ENCODE measurements around the gene DNMT3L.

Gene DNMT3L

GRCh38 chr21:44279354-44280260 lies 17.9 kb upstream of the DNMT3L start:
- no peak for DNase-seq (ENCODE audit: low spot score)

DNA sequence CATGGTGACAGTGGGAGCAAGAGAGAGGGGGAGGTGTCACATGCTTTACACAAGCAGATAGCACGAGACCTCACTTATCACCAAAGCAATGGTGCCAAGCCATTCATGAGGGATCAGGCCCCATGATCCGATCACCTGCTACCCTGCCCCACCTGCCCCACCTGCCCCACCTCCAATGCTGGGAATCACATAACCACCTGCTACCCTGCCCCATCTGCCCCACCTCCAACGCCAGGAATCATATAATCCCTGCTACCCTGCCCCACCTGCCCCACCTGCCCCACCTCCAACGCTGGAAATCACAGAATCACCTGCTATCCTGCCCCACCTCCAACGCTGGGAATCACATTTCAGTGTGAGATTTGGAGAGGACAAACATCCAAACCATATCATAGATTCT lies 13.3 kb upstream of the DNMT3L start:
- no peak for DNase-seq (ENCODE audit: low spot score)

- DNase-seq (ENCODE audit: low spot score), result no peak
These were observed 11.3 kb upstream of the DNMT3L start for GRCh38 chr21:44273046-44273445.

- DNase-seq (ENCODE audit: low spot score), result no peak
These were observed 10.7 kb upstream of the DNMT3L start for GRCh38 chr21:44272284-44272858.

DNA sequence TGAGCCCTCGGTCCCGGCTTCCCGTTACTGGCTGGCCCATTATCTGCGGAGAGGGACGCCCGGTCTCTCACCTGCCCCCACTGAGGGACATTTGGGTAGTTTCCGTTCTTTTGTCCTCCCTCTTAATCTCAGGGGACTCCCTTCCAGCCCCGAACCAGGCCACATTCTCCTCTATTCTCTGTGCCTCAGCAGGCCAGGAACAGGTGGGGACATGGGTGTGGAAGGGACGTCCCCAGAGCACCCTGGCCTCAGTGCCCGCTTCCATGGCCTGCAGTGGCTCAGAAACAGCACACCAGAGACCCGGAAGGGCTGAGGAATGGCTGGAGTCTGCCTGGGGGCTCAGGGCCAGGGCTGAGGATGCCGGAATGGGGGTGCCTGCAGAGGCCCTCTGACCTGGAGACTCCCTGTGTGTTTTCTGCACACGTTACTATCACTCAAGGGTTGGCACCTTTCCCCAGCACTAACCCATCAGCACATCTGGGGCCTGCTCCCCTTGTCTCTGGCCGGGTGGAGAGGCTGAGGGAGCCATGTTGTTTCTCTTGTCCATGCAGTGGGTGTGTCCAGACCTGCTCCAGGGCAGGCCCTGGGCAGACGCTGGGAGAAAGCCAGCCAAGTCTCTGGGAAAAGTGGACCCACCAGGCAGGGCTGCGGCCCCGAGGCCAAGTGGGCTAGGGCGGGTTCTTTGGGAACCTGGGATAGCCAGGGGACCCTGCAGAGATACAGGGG lies 10.0 kb upstream of the DNMT3L start:
- no peak for DNase-seq (ENCODE audit: low spot score)

GRCh38 chr21:44269090-44269489 lies 7.4 kb upstream of the DNMT3L start:
- DNase-seq (ENCODE audit: low spot score), result no peak

DNA sequence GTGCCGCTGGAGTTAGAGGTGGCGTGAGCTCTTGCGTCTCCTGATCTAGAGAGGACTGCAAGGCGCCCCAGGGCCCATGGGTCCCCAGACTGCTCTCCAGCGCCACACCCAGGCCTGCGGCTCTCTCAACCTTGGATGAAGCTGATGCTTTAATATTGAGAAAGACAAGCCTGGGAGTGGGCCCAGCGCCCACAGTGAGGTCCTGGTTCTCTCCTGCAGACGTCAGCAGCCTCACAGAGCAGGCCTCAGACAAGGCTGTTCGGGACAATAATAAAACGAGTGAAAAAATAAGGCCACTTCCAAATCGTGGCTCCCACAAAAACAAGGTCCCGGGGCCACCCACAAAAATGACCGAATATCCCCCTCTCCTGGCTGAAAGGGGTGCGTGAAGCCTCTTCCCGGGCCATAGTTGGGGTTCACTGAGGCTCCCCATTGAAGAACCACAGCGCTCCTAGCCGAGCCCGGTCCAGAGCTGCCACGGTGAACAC lies 6.0 kb upstream of the DNMT3L start:
- no peak for DNase-seq (ENCODE audit: low spot score)

GRCh38 chr21:44265734-44266270 lies 4.1 kb upstream of the DNMT3L start:
- DNase-seq (ENCODE audit: low spot score), result no peak

DNA sequence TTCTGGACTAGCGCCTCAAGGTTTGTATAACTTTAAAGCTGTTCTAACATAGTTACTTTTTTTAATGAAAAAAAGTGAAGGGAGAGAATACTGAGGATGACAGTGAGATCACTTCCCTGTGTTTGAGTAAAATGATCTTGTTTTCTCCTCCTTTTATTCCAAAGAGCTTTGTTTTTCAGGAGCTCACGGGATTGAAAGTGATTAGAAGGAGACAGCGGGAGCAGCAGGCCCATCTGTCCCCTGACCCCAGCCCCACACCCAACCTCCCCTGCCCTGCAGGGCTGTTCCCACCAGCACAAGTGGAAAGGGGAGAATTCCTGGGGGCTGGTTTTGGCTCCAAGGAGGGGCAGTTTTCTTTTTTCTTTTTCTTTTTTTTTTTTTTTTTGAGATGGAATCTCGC lies 2.1 kb upstream of the DNMT3L start:
- DNase-seq (ENCODE audit: low spot score), result no peak

DNA sequence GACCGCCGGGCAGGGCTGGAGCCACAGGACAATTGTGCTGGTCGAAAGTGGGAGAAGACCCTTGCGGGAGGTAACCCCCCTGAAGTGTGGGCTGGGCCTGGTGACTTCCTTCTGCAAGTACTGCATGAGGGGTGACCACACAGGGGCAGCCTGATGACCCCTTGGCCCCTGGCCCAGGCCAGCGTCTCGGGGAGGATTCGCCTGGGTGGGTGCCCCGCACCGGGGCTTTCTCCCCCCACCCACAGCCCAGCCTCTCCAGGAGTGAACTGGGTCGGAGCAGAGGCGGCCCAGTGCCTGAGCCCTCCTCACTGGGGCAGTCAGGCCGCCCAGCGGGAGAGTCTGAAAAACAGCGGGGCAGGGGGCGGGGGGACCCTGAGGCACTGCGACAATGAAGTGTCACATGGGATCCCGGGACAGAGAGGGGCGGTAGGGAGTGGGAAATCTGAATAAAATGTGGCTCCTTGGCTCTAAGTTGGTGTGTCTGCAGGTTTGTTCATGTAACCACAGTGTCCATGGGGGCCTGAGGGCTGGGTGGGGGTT lies 1.6 kb upstream of the DNMT3L start:
- DNase-seq (ENCODE audit: low spot score), result no peak

DNA sequence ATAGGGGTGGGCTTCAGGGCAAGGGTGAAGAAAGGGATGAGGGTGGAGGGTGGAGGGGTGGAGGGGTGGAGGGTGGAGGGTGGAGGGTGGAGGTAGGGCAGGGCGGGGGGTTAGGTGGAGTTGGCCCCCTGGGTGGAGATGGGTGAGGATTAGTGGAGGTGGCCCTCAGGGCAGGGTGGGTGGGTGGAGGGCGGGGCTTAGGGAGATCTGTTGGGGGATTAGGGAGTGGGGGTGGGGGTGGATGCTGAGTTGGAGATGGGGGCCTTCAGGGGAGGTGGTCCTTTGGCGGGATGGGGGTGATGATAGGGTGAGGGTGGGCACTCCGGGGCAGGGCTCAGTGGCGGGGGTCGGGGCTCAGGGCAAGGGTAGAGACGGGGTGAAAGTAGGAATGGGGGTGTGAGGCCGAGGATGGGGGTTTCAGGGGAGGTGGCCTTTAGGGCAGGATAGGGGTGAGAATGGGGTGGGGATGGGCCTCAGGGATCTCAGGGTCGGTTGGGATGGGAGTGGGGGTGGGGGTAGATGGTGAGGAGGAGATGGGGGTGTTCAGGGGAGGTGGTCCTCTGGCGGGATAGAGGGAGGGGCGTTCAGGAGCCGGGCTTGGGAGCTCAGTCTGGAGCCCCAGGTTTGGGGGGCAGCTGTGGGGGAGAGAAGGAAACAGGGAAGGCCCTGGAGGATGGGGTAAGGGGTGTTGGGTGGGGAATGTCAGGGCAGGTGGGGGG lies 800 bp upstream of the DNMT3L start:
- DNase-seq (ENCODE audit: low spot score), result peak; percentile 52

- DNase-seq (ENCODE audit: low spot score), result peak; percentile 54
These were observed 686 bp downstream of the DNMT3L start for GRCh38 chr21:44260791-44261631.

DNA sequence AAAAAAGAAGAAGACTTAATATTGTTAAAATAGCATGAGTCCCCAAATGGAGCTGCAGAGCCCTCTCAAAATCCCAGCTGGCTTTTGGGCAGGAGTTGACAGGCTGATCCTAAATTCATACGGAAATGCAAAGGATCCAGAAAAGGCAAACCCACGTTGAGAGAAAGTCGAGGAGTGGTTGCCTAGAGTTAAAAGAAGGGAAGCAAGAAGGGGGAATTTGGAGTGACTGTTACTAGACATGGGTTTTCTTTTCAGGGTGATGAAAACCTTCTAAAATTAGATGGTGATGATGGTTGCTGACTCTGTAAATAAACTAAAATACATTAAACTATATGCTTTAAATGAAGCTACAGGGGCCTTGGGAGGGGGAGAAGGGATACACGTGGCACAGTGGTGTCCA lies 1.6 kb downstream of the DNMT3L start:
- peak; percentile 3 for DNase-seq (ENCODE audit: low spot score)

DNA sequence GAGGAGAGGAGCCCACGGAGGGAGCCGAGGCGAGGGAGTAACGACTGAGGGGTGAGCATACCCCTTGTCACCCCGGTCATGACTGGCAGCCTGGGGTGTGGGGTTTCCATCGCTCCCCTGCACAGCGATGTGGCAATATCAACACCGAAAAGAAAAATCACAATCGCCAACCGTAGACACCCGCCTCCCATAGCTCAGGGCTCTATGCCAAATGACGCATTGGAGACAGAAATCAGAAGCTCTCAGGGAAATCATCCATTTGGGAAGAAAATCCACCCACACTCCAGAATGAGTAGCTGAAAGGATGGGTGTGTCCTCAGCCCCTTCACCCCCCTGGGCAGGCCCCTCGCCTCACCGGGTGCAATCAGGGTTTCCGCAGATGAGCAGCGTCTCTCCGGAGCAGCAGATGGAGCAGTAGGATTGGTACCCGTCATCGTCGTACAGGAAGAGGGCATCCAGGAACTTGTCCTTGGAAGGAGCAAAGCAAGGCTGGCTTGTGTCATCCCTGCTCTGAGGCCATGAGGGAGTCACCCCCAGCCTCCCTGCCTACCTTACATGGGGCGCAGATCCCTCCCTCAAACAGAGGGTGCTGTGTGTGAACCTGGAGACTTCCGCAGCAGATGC lies 2.5 kb downstream of the DNMT3L start:
- peak; percentile 41 for DNase-seq (ENCODE audit: low spot score)

DNA sequence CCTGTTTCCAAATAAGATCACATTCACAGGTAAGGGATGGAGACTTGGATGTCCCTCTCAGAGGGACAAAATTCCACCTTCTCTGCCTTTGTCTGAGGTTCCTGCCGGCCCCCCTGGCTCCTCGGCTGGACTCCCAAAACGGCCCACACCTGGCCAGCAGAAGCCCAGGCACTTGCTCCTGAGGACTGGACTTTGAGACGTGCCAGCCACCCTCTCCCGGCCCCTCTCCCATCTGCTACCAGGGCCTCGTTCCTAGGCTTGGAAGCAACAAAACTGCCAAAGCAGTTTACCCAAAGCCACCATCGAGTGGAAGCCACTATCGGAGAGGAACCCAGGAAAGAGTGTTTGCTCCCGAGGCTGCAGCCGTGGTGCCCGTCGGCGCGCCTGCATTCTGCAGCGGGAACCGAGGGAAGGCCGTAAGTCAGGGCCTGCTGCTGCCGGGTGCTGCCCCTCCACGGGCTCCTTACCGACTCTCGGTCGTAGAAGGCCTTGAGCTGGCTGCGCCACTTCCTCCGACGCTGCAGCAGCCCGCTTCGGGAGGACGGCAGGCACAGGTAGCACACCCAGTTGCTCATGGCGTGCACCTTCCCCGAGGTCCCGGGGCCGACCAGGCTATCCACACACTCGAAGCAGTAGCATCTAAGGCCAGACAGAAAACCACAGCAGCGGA lies 3.5 kb downstream of the DNMT3L start:
- peak; percentile 55 for DNase-seq (ENCODE audit: low spot score)

- DNase-seq (ENCODE audit: low spot score), result peak; percentile 53
These were observed 6.2 kb downstream of the DNMT3L start for GRCh38 chr21:44255511-44255981.

GRCh38 chr21:44253832-44254710 lies 7.6 kb downstream of the DNMT3L start:
- DNase-seq (ENCODE audit: low spot score), result no peak

Measured in left forelimb (tissue), 1 donor.